HepG2 (cell line): ENCODE results near the gene MOCS1. TPM values are rescaled to one million over a fixed set of nuclear protein-coding genes. Genes with fewer than 3 reads are reported as not detected.

Source experiments
- ATAC-seq: fragments of 200-7000 bp; cut with Tn5 transposase; 3 replicates; pipeline ENCODE4 v1.9.1; 2020; ENCODE audit warnings: mild to moderate bottlenecking, moderate library complexity
- BruUV-seq: library from RNA; stranded (reverse); fragments of 400-500 nt; replicated peaks from 2 replicates; lab custom pipeline; 2021; lab: Mats Ljungman, UMichigan
- CTCF ChIA-PET: fragments of 300-600 bp; formaldehyde crosslinking; extraction: SDS; loops from one replicate; lab custom pipeline; 2021; ENCODE audit warnings: low total read pairs, inconsistent platforms, low intra/inter-chr PET ratio; lab: Yijun Ruan, JAX
- POLR2A ChIA-PET: fragments of 350-600 bp; sonication (Branson Sonifier 250); formaldehyde crosslinking; loops from one replicate; lab custom pipeline; 2020; ENCODE audit warnings: antibody characterized with exemption, inconsistent platforms; lab: Yijun Ruan, JAX
- DNase-seq: peaks from one replicate; pipeline ENCODE4 v3.0.0-alpha.2; 2015; ENCODE audit warnings: low spot score
- FAIRE-seq: peaks from 3 replicates; lab custom pipeline; 2011; peaks lifted over from hg19 to GRCh38; lab: Jason Lieb, UNC
- H2AFZ ChIP-seq: one replicate; pipeline ENCODE4 v1.6.1; 2011; ENCODE audit warnings: low read length, inconsistent platforms
- H3K27ac ChIP-seq: fragments of 300-600 bp; 3 replicates; pipeline ENCODE4 v1.8.0; 2011; ENCODE audit warnings: mixed run types, mild to moderate bottlenecking, mixed read lengths, low read length, inconsistent platforms; ENCODE audit not compliant: insufficient read depth; ENCODE audit errors: extremely low read length
- H3K27me3 ChIP-seq, 2 experiments: fragments of 200-600 bp in 1 of 2; 2 replicates in 1 of 2; 3 replicates in 1 of 2; pipeline versions ENCODE4 v1.6.0 to v1.8.0; 2011; ENCODE audit warnings: low read length in 2 of 2, mild to moderate bottlenecking in 2 of 2, moderate library complexity in 2 of 2, inconsistent platforms in 1 of 2; ENCODE audit not compliant: insufficient read depth in 2 of 2, control insufficient read depth in 1 of 2
- H3K36me3 ChIP-seq, 2 experiments: fragments of 200-600 bp in 1 of 2; replicated peaks in 1 of 2; 2 replicates in 1 of 2; 3 replicates in 1 of 2; pipeline versions ENCODE4 v1.5.1 to v1.8.0; 2011; ENCODE audit warnings: low read length in 2 of 2, inconsistent platforms in 1 of 2; ENCODE audit not compliant: insufficient read depth in 2 of 2, control insufficient read depth in 1 of 2
- H3K4me1 ChIP-seq: 2 replicates; pipeline ENCODE4 v1.5.1; 2012; ENCODE audit warnings: low read length, inconsistent platforms; ENCODE audit not compliant: insufficient read depth
- H3K4me2 ChIP-seq: 2 replicates; pipeline ENCODE4 v1.6.0; 2011; ENCODE audit warnings: low read depth, low read length, inconsistent platforms
- H3K4me3 ChIP-seq, 3 experiments: fragments of 200-600 bp in 1 of 3; sonication (generic), shearing (Covaris generic) in 1 of 3; replicated peaks in 1 of 3; 2 replicates each; pipeline ENCODE4 v1.5.1; 2011 to 2016; ENCODE audit warnings: low read length in 3 of 3, inconsistent platforms in 2 of 3, low read depth in 2 of 3, mild to moderate bottlenecking in 2 of 3, control low read depth in 1 of 3, mixed read lengths in 1 of 3; ENCODE audit not compliant: insufficient read depth in 1 of 3
- H3K79me2 ChIP-seq: one replicate; pipeline ENCODE4 v1.6.1; 2011; ENCODE audit warnings: low read length, inconsistent platforms; ENCODE audit not compliant: insufficient read depth
- H3K9ac ChIP-seq: 2 replicates; pipeline ENCODE4 v1.6.0; 2011; ENCODE audit warnings: mild to moderate bottlenecking, low read depth, low read length, inconsistent platforms; ENCODE audit not compliant: insufficient read depth
- H3K9me3 ChIP-seq: 2 replicates; pipeline ENCODE4 v1.5.1; 2012; ENCODE audit warnings: mild to moderate bottlenecking, low read length
- H4K20me1 ChIP-seq: 2 replicates; pipeline ENCODE4 v1.6.0; 2011; ENCODE audit warnings: inconsistent platforms, mild to moderate bottlenecking, low read length, moderate library complexity; ENCODE audit not compliant: insufficient read depth
- ARID4A ChIP-seq: sonication (generic); formaldehyde crosslinking; IDR thresholded peaks from 2 replicates; pipeline ENCODE4 v1.5.0; 2020; ENCODE audit warnings: mild to moderate bottlenecking, missing genetic modification reagents, borderline replicate concordance
- CBFB ChIP-seq: sonication (generic); formaldehyde crosslinking; IDR thresholded peaks from 2 replicates; pipeline ENCODE4 v1.4.0; 2020; ENCODE audit warnings: missing genetic modification reagents
- TCF7 ChIP-seq: sonication (generic); IDR thresholded peaks from 2 replicates; pipeline ENCODE4 v1.6.1; 2016; ENCODE audit warnings: antibody characterized with exemption, low read depth
- TEAD2 ChIP-seq: sonication (generic); formaldehyde crosslinking; IDR thresholded peaks from 2 replicates; pipeline ENCODE4 v1.9.0; 2021; ENCODE audit warnings: missing genetic modification reagents
- ZBTB7B ChIP-seq: sonication (generic); formaldehyde crosslinking; IDR thresholded peaks from 2 replicates; pipeline ENCODE4 v1.4.0; 2020; ENCODE audit warnings: missing genetic modification reagents
- ZNF709 ChIP-seq: sonication (generic); formaldehyde crosslinking; IDR thresholded peaks from 2 replicates; pipeline ENCODE4 v1.5.0; 2020; ENCODE audit warnings: mild to moderate bottlenecking, missing genetic modification reagents
- WGBS: methylation state at CpG from one replicate; pipeline ENCODE4 v1.1.6; 2017; ENCODE audit warnings: low lambda C conversion rate; 5-methylcytosine and 5-hydroxymethylcytosine counted together
- in situ Hi-C: cut with HindIII; loops from 2 replicates; pipeline ENCODE4 v1.10.0; 2017; ENCODE audit warnings: low pct_unique_long_range_greater_than_20kb; ENCODE audit not compliant: extremely low pct_ligation_motif_present
- intact Hi-C: fragments of 100-400 bp; cut with micrococcal nuclease; formaldehyde crosslinking; loops from one replicate; pipeline ENCODE4 v1.10.0; 2022; ENCODE audit not compliant: unreplicated experiment
- polyA plus RNA-seq, 8 experiments: library from polyadenylated mRNA; depleted of rRNA in 3 of 8; stranded (reverse) in 7 of 8; unstranded in 1 of 8; fragments of >200 nt; fragmentation: Illumina TruSeq in 4 of 8; extraction: Trizol in 4 of 8; gene quantifications; 2 replicates each; pipeline versions ENCODE4 v1.2.1 to v1.2.3, GENCODE V29; 2011 to 2016; ENCODE audit warnings: low read depth in 4 of 8, missing spikeins in 1 of 8, mixed read lengths in 1 of 8; ENCODE audit not compliant: insufficient read depth in 1 of 8
- total RNA-seq, 5 experiments: library from RNA; depleted of rRNA; stranded (reverse); fragments of >200 nt; fragmentation: Illumina TruSeq; extraction: Trizol; gene quantifications; 2 replicates each; pipeline ENCODE4 v1.2.3, GENCODE V29; 2016; ENCODE audit warnings: low read depth in 1 of 5
- TF ChIP-seq, protein P1 (sequence below): sonication (generic); formaldehyde crosslinking; IDR thresholded peaks from 2 replicates; pipeline ENCODE4 v1.5.1; 2020; ENCODE audit warnings: mild to moderate bottlenecking, missing genetic modification reagents, moderate library complexity

The MOCS1 gene
- total and polyA plus RNA-seq, 2 of the 13 experiments (the other 11 are each of a cell fraction or from before 2014, with no cell fraction given): 5.3 to 11.7 TPM

- BruUV-seq: no TSS peak
- Histone ChIP-seq H2AFZ (no peak overlapping the region), H3K9ac (no peak overlapping the region), H3K27ac (no peak overlapping the region), H3K9me3 (no peaks in the 10 kb centered on the region), H3K4me3 (no peak overlapping the region), H4K20me1 (no peaks in the 10 kb centered on the region), H3K27me3 (no peaks in the 10 kb centered on the region), H3K4me2 (no peak overlapping the region), H3K79me2 (no peaks in the 10 kb centered on the region), H3K4me1 (peaks cover 11% of the 10 kb centered on the region), H3K36me3 (peaks cover 7 to 10% of the 10 kb centered on the region in 2 experiments; a peak in 3 of 5 replicates)
- intact Hi-C loops (no loop called here), in situ Hi-C loops (no loop called here)
- ChIA-PET POLR2A (interaction anchor here (1.4 kb wide), 1 partner anchor 8 kb away, joined by 4 read pairs; no protein-coding TSS in a partner anchor), CTCF (no interaction called here)
- ATAC-seq (no peak), FAIRE-seq (no peak), DNase-seq (no peak)
- TF ChIP-seq ARID4A (CRISPR knock-in tag) (no peak), TCF7 (no peak), ZNF709 (no peak), ZBTB7B (CRISPR knock-in tag) (no peak), TEAD2 (CRISPR knock-in tag) (no peak), CBFB (CRISPR knock-in tag) (no peak)
- TF ChIP-seq, protein P1, sequence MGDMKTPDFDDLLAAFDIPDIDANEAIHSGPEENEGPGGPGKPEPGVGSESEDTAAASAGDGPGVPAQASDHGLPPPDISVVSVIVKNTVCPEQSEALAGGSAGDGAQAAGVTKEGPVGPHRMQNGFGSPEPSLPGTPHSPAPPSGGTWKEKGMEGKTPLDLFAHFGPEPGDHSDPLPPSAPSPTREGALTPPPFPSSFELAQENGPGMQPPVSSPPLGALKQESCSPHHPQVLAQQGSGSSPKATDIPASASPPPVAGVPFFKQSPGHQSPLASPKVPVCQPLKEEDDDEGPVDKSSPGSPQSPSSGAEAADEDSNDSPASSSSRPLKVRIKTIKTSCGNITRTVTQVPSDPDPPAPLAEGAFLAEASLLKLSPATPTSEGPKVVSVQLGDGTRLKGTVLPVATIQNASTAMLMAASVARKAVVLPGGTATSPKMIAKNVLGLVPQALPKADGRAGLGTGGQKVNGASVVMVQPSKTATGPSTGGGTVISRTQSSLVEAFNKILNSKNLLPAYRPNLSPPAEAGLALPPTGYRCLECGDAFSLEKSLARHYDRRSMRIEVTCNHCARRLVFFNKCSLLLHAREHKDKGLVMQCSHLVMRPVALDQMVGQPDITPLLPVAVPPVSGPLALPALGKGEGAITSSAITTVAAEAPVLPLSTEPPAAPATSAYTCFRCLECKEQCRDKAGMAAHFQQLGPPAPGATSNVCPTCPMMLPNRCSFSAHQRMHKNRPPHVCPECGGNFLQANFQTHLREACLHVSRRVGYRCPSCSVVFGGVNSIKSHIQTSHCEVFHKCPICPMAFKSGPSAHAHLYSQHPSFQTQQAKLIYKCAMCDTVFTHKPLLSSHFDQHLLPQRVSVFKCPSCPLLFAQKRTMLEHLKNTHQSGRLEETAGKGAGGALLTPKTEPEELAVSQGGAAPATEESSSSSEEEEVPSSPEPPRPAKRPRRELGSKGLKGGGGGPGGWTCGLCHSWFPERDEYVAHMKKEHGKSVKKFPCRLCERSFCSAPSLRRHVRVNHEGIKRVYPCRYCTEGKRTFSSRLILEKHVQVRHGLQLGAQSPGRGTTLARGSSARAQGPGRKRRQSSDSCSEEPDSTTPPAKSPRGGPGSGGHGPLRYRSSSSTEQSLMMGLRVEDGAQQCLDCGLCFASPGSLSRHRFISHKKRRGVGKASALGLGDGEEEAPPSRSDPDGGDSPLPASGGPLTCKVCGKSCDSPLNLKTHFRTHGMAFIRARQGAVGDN (CRISPR knock-in tag): no peak
- 94% methylated on average over 3 of the region's 3 CpGs for WGBS
Observed at GRCh38 chr6:39925931-39926290, 8.4 kb downstream of the MOCS1 start.
